HG03571 (cell line): Measurements from ENCODE around the gene C16orf46.
A peak's percentile ranks its signal among the peaks of the same experiment; 100 is the strongest.

ENCODE experiments used
- ATAC-seq: cut with Tn5 transposase; IDR thresholded peaks from one replicate; pipeline ENCODE4 v1.9.1; 2021; ENCODE audit not compliant: unreplicated experiment

C16orf46 gene

GRCh38 chr16:81076566-81077075, 417 bp downstream of the C16orf46 start:
- peak; percentile 77 for ATAC-seq

DNA sequence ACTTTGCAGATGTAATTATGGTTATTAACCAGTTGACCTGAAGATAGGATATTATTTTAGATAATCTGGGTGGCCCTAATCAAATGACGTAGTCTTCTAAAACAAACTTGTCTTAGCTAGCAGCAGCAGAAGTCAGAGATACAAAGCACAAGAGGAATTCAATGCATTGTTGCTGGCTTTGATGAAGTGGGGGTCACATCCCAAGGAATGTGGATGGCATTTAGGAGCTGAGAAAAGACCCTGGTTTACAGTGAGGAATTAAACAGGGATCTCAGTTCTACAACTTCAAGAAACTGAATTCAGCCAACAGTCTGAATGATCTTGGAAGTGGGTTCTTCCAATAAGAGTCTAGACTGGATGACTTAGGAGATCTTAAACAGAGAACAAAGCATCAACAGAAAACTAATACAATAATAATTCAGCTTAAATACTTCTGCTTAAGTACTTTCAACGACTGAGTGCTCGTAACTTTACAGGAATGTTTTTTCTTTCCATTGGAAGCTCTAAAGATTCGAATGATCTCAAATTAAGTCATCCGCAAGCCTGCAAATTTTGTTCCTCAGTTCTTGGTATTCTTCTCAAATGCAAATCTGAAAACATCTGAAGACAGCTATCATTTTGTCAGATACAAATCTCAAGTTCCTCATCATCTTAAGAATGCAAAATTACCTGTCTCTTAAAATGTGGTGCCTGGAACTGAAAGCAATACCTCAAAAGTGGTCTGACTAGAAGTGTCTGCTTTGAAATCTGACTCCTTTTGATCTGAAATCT, 3.3 kb downstream of the C16orf46 start:
- no peak for ATAC-seq

- no peak for ATAC-seq
Measured at GRCh38 chr16:81071805-81072204, 5.2 kb downstream of the C16orf46 start.

DNA sequence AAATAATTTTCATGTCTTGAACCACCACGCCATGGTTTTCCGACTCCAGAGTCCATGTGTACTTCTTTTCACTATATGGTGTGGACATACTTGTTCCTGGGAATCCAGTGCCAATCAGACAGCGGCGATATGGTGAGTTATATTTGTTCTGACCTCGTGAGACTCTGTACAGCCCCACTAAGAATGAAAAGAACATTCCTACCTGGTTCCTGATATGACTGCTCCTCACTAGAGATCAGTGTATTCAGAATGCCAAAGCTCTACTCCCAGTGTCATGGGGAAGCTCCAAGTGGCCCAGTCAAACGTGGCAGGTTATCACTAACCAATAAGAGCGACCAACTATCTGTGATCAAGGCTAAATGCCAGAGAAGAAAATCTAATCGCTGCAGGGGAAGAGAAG, 6.1 kb downstream of the C16orf46 start:
- ATAC-seq, result no peak

DNA sequence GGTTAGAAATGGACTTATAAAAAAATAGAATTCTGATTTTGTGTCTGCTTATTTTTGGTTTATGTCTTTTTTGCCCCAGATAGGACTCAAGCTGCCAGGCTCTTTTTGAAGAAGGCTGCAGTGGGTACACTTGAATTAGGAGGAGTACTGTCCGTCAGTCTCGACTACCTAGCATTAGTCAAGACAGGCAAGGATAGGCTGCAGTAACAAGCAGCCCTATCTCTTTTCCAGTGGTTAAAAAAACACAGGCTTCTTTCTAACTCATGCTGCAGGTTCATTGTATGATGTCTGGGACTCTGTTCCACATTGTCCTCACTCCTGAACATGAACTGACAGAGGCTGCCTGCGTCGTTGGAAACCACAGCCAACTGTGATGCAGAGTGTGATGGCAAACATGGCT, 8.0 kb downstream of the C16orf46 start:
- ATAC-seq, result no peak

DNA sequence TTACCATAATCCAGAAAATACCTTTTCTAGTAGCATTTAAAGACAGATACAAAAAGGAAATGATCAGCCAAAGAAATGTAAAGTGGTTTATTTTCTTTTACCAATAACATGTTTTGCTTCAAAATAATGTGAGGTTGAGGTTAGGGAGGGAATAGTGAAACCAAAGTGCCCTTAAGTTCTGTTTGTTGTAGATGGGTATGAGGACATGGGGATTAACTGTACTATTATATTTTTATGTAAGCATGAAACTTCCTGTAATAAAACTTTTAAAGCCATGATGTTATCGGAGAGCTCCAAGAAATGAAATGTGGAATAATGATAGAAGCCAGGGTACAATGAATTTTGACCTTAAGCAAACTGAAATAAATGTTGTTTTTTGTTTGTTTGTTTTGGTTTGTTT, 9.9 kb downstream of the C16orf46 start:
- no peak for ATAC-seq

- no peak for ATAC-seq
Measured at GRCh38 chr16:81066681-81067080, 10.4 kb downstream of the C16orf46 start.

- no peak for ATAC-seq
Measured at GRCh38 chr16:81061871-81062608, 15.0 kb downstream of the C16orf46 start.

DNA sequence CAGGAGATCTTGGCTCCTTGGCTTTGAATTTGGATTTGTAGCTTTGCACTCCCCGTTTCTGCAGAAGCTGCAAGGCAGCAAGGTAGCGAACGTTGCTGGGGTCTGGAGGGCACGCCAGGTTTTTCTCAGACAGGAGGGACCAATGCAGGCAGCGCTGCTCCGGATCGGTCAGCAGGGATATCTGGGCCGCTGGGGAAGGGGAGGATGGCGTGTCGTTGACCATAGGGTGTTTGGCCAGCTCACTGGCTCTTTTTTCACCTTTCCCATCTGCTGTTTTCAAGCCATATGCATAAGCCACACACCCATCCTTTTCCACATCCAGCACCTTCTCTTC, 15.8 kb downstream of the C16orf46 start:
- no peak for ATAC-seq

DNA sequence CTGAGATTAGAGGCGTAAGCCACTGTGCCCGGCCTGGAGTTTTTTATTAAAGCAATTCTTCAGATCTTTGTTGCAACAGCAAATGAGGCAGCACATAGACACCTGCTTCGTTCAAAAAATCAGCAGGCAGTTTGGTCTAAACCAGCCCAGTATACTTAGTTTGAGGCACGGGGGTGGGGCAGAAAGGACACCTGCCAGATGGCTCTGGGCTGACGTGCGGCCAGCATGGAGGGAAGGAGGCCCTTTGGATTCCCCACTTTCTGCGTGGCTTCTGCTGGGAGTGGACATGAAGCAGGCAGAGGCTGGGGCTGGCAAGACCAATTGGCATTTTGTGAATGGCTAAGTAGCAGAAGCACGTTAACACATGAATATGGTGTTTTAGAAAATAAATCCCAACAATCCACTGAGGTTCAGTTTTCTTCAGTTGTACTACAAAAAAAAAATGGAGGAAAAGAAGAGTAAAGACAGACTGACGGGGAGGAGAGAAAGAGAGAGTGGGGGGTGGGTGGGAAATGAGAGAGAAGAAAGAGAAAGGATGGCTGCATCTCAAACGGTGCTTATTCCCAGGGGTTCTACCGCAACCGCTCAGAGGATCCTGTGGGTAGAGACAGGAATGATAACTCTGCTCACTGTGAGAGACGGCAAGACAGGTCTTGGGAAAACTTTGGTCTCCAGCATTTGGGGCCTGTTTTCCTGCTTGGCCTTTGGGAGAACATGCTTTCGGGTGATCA, 16.3 kb downstream of the C16orf46 start:
- ATAC-seq, result no peak

- no peak for ATAC-seq
Measured at GRCh38 chr16:81053761-81054160, 23.3 kb downstream of the C16orf46 start.

DNA sequence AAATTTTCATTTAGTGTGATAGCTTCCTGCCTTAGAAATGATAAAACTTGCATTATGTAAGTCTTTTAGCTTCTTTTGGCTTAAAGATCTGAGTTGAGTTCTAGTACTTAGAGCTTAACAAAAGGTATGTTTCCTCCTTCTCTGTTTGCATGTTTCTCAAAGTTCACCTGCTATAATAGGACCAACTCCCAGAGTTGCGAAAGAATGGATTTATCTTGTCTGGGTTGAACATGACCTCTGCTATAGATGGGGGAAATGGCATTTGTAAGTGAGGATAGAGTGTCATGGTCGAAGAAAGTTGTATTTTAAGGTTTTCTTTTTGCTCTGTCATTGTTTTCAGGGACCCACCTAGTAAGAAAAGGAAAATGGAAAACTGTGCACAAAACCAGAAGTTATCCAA, 34.2 kb downstream of the C16orf46 start:
- ATAC-seq, result no peak

- no peak for ATAC-seq
Measured at GRCh38 chr16:81041696-81042095, 35.3 kb downstream of the C16orf46 start.

DNA sequence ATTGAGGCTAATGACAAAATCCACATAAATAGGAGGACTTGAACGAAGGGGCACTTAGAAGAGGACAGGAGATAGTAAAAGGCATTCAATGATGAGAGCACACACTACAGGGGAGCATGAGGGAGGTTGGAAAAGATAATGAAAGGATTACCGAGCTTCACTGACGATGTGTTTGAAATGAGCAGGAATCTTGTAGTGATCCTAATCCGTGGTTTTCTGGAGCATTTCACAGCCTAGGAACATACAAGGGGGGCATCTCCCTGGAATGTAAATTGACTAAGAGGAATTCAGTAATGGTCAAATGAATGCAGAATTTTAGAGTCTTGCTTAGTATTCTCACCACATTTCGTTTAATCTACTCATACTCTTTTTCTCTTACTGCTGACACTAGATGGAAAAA, 36.2 kb downstream of the C16orf46 start:
- no peak for ATAC-seq

- ATAC-seq, result no peak
Measured at GRCh38 chr16:81040131-81040530, 36.9 kb downstream of the C16orf46 start.

GRCh38 chr16:81036751-81037350, 40.2 kb downstream of the C16orf46 start:
- no peak for ATAC-seq

DNA sequence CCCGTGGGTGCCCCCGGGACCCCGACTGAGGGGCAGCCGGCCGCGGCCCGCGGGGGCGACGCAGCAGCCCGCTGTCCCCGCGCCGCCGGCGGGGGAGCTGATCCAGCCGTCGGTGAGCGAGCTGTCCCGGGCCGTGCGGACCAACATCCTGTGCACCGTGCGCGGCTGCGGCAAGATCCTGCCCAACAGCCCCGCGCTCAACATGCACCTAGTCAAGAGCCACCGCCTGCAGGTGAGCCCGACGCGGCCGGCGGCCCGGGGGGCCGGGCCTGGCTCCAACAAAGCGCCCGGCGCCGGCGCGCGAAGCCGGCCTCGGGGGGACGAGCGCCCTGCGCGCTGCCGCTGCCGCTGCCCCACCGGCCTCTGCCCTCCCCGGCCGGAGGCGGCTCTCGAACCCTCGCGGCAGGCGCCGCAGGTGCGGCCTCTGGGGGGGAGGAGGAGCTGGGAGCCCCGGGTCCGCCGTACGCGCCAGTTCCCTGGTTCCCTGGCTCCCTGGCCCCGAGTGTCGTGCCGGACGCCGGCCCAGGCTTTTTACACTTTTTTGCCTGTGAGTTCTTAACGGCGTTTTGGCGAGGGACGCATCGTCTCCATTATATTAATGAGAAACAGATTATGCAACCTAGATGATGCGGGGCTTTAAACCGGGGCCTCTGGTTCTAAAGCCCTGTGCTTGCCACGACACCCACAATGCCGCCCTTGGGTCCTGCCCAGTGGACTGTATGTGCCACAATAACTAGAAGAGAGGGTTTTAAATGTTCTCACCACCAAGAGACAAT, 40.9 kb downstream of the C16orf46 start:
- peak; percentile 51 for ATAC-seq

DNA sequence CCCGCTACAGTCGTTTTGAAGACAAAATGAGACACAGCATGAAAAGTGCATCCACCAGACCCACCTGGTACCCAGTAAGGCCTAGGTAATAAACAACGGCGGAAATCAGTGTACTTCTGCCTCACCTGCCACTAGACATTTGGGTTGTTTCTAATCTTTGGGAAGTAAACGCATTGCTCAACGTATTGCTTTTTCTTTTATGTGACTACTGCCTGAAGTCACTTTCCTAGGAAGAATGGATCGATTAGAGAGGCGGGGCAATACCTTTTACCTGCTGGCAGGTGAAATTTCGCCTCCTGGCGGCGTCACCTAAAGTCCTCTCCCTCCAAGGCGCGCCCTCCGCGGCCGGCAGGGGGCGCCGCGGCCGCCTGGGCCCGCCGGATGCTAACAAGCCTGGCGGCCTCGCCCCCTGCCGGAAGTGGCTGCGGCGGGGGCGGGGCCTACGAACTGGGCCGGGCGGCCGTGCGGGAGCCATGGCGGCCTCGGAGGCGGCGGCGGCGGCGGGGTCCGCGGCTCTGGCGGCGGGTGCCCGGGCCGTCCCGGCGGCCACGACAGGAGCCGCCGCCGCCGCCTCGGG, 41.6 kb downstream of the C16orf46 start, which contains the start of gene ATMIN:
Gene ATMIN, plus strand, starts transcription at position 445 of the 577 bp plus-strand sequence. Its CDS starts 29 bp downstream, at position 474.
- peak; percentile 90 for ATAC-seq

DNA sequence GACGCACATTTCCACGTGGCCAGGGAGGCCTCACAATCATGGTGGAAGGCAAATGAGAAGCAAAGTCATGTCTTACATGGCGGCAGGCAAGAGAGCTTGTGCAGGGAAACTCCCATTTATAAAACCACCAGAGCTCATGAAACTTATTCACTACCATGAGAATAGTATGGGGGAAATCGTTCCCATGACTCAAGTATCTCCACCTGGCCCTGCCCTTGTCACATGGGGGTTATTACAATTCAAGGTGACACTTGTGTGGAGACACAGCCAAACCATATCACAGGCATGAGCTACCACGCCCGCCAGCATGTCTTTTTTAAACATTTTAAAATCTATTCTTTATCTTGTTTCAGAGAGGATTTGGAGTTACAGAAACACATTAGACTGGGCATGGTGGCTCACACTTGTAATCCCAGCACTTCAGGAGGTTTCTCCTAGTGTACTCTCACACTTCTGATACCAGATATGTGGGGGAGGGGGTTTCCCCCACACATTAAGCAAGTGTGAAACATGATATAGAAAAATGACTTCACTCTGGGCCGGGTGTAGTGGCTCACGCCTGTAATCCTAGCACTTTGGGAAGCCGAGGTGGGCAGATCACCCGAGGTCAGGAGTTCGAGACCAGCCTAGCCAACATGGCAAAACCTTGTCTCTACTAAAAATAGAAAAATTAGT, 47.0 kb downstream of the C16orf46 start:
- ATAC-seq, result no peak
